Fibroblast of lung (primary cell): ENCODE results near the gene EIF2B2. TPM values are rescaled to one million over a fixed set of nuclear protein-coding genes. Genes with fewer than 3 reads are reported as not detected.

Experiments
- DNase-seq, 2 donors: peaks; one replicate each; pipeline versions ENCODE4 v3.0.0 to v3.0.0-alpha.2; 2010; ENCODE audit warnings: low read depth in 2 of 2
- H2AFZ ChIP-seq: 2 replicates; pipeline ENCODE4 v1.5.1; 2012; ENCODE audit warnings: low read length, control low read depth, inconsistent platforms
- H3K27ac ChIP-seq: 2 replicates; pipeline ENCODE4 v1.5.1; 2011; ENCODE audit warnings: low read length, control low read depth; ENCODE audit not compliant: insufficient read depth
- H3K27me3 ChIP-seq: 2 replicates; pipeline ENCODE4 v1.5.1; 2011; ENCODE audit warnings: mild to moderate bottlenecking, low read length; ENCODE audit not compliant: control insufficient read depth, insufficient read depth
- H3K36me3 ChIP-seq: 2 replicates; pipeline ENCODE4 v1.5.1; 2011; ENCODE audit warnings: low read length; ENCODE audit not compliant: control insufficient read depth, insufficient read depth
- H3K4me1 ChIP-seq: 2 replicates; pipeline ENCODE4 v1.5.1; 2011; ENCODE audit warnings: low read length; ENCODE audit not compliant: control insufficient read depth, insufficient read depth; ENCODE audit errors: extremely low read depth
- H3K4me2 ChIP-seq: 2 replicates; pipeline ENCODE4 v1.5.1; 2011; ENCODE audit warnings: low read length, control low read depth; ENCODE audit not compliant: insufficient read depth; ENCODE audit errors: extremely low read depth
- H3K4me3 ChIP-seq, 4 experiments: fragments of 200-600 bp in 1 of 4; sonication (generic) in 1 of 4; replicated peaks in 1 of 4; 2 replicates each; pipeline ENCODE4 v1.5.1; 2011 to 2016; ENCODE audit warnings: low read length in 4 of 4, low read depth in 3 of 4, mild to moderate bottlenecking in 3 of 4, control low read depth in 2 of 4, inconsistent platforms in 1 of 4, mixed read lengths in 1 of 4; ENCODE audit not compliant: insufficient read depth in 1 of 4; ENCODE audit errors: control extremely low read depth in 1 of 4
- H3K79me2 ChIP-seq: 2 replicates; pipeline ENCODE4 v1.5.1; 2012; ENCODE audit warnings: mild to moderate bottlenecking, low read length, inconsistent platforms; ENCODE audit not compliant: control insufficient read depth, insufficient read depth
- H3K9ac ChIP-seq: 2 replicates; pipeline ENCODE4 v1.5.1; 2011; ENCODE audit warnings: mild to moderate bottlenecking, low read length, control low read depth; ENCODE audit not compliant: insufficient read depth
- H3K9me3 ChIP-seq: 2 replicates; pipeline ENCODE4 v1.5.1; 2012; ENCODE audit warnings: low read depth, low read length; ENCODE audit not compliant: control insufficient read depth, insufficient read depth
- H4K20me1 ChIP-seq: 2 replicates; pipeline ENCODE4 v1.5.1; 2011; ENCODE audit warnings: low read length; ENCODE audit not compliant: control insufficient read depth, insufficient read depth; ENCODE audit errors: extremely low read depth
- EZH2 ChIP-seq: IDR thresholded peaks from 2 replicates; pipeline ENCODE4 v1.5.1; 2012; ENCODE audit warnings: low read length, control low read depth, mild to moderate bottlenecking; ENCODE audit errors: missing control alignments
- polyA plus RNA-seq, 2 donors: library from polyadenylated mRNA; depleted of rRNA in 1 of 2; stranded (reverse) in 1 of 2; unstranded in 1 of 2; fragments of >200 nt; gene quantifications; 2 replicates each; pipeline ENCODE4 v1.2.1, GENCODE V29; 2011 to 2012; ENCODE audit warnings: missing spikeins in 1 of 2
- total RNA-seq: library from RNA; depleted of rRNA; stranded (reverse); fragments of >200 nt; gene quantifications from 2 replicates; pipeline ENCODE4 v1.2.1, GENCODE V29; 2014
- TF ChIP-seq, protein P1 (sequence below), 2 donors: IDR thresholded peaks in 1 of 2; conservative IDR thresholded peaks in 1 of 2; 1 replicate in 1 of 2; 2 replicates in 1 of 2; pipeline ENCODE4 v1.5.1; 2011 to 2012; ENCODE audit warnings: low read length in 2 of 2, control low read depth in 1 of 2, inconsistent platforms in 1 of 2, low read depth in 1 of 2, mild to moderate bottlenecking in 1 of 2

Gene EIF2B2
- total and polyA plus RNA-seq, 2 donors (not counting 1 experiment from before 2014, with no cell fraction given) = 30.2 to 83.6 TPM

DNA sequence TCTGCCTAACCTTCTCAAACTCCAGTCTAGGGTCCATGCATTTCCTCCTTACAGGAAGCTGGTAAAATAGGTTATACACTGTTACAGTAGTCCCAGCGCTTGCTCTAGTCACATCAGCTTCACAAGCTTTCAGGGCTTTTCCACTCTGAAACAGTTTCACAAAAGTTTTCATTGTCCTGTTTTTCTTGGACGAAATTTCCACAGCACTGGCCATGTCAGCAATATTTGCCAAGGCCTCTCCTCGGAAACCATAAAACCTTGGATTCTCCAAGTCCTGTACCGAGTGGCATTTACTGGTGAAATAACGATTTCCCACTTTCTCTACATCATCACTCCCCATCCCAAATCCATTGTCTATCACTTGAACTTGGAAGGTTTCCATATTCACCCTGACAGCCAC, 46.4 kb downstream of the EIF2B2 start:
- peak in 1 of 2 donors; percentile 5 for DNase-seq
- Histone ChIP-seq H4K20me1 (no peaks in the 10 kb centered on the region), H3K4me3 (peak overlapping the region in 1 of 4 experiments; percentile 23), H3K4me2 (peak overlapping the region; percentile 48), H2AFZ (no peak overlapping the region), H3K36me3 (no peaks in the 10 kb centered on the region), H3K27ac (peak overlapping the region; percentile 43), H3K27me3 (no peaks in the 10 kb centered on the region), H3K79me2 (peaks cover 2% of the 10 kb centered on the region), H3K9me3 (no peaks in the 10 kb centered on the region), H3K9ac (no peak overlapping the region), H3K4me1 (peaks cover 9% of the 10 kb centered on the region)
- no peak for TF ChIP-seq EZH2
- TF ChIP-seq, protein P1, sequence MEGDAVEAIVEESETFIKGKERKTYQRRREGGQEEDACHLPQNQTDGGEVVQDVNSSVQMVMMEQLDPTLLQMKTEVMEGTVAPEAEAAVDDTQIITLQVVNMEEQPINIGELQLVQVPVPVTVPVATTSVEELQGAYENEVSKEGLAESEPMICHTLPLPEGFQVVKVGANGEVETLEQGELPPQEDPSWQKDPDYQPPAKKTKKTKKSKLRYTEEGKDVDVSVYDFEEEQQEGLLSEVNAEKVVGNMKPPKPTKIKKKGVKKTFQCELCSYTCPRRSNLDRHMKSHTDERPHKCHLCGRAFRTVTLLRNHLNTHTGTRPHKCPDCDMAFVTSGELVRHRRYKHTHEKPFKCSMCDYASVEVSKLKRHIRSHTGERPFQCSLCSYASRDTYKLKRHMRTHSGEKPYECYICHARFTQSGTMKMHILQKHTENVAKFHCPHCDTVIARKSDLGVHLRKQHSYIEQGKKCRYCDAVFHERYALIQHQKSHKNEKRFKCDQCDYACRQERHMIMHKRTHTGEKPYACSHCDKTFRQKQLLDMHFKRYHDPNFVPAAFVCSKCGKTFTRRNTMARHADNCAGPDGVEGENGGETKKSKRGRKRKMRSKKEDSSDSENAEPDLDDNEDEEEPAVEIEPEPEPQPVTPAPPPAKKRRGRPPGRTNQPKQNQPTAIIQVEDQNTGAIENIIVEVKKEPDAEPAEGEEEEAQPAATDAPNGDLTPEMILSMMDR (conservative IDR thresholded peaks at IDR 0.05 in 1 of 2, IDR thresholded peaks at IDR 0.05 in 1 of 2; ENCODE audit: low read depth in 1 of 2, low read length in 2 of 2) = no peak

DNA sequence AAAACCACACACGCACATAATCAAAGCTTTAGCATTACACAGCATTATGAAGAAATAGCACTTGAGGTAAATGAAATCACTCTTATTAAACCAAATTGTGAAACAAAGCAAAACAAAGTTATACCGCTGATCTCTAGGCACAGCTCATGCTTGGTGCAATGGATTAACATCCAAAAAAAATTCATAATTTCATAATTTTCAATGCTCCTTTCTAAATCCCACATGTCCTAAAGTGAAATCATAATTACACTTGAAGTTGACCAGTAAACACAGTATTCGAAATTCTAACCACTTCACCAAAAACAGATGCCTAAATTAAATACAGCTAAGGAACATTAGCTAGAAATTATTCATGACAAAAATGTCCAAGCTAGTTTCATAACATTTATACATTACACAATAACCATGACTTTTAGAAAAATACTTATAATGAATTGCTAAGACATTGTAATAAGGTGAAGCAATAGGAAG, 47.0 kb downstream of the EIF2B2 start:
- H3K36me3 ChIP-seq = no peaks in the 10 kb centered on the region
- H3K9me3 ChIP-seq = no peaks in the 10 kb centered on the region
- H3K9ac ChIP-seq = no peak overlapping the region
- no peak overlapping the region for H2AFZ ChIP-seq
- H3K4me2 ChIP-seq = no peak overlapping the region
- no peaks in the 10 kb centered on the region for H4K20me1 ChIP-seq
- H3K4me3 ChIP-seq = peak overlapping the region in 2 of 4 experiments; percentile 19 to 23
- peaks cover 2% of the 10 kb centered on the region for H3K4me1 ChIP-seq
- TF ChIP-seq EZH2 = no peak
- TF ChIP-seq, protein P1 (conservative IDR thresholded peaks at IDR 0.05 in 1 of 2, IDR thresholded peaks at IDR 0.05 in 1 of 2; ENCODE audit: low read depth in 1 of 2, low read length in 2 of 2) = no peak
- H3K79me2 ChIP-seq = peaks cover 2% of the 10 kb centered on the region
- H3K27me3 ChIP-seq = no peaks in the 10 kb centered on the region
- peak in 1 of 2 donors; percentile 78 for DNase-seq
- peak overlapping the region; percentile 43 for H3K27ac ChIP-seq

DNA sequence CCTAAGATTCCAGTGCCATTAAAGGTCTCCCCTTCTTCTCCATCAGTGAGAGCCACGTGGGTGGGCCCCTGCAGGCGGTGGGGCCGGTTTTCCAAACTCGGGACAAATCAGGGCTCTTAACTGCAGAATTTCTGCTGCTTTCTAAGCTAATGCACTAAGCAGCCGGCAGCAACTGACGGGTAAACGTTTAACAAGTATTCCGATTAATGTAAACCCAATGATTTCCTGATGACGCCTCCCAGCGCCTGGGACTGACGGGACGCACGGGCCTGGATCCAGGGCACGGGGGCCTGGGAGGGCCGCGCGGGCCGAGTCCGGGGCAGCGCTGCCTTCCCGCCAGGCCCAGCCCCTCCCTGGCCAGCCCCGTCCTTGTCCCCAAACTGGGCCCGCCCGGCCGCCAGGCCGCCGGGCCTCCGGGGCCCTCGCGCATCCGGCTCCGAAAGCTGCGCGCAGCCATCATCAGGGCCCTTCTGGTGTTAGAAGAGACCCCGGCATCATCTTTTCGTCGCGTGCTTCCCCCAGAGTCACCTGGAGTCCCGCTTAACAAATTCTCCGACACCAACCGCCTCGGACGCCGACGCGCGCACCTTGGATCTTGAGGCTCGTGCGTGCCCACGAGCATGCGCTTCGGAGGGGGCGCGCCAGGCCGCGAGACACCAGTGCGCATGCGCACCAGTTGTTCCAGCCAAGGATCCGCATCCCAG, 48.3 kb downstream of the EIF2B2 start, which contains the start of gene MLH3:
Gene MLH3 (minus strand): TSS at position 616 of the 704 bp plus-strand sequence. CDS start 1,812 bp downstream, outside the sequence.
- Histone ChIP-seq H3K79me2 (no peaks in the 10 kb centered on the region), H3K9ac (peak within 1 kb of the TSS; percentile 81), H3K9me3 (no peaks in the 10 kb centered on the region), H3K36me3 (no peaks in the 10 kb centered on the region), H2AFZ (peak within 1 kb of the TSS; percentile 66), H3K4me1 (peaks cover 2% of the 10 kb centered on the region), H3K27me3 (no peaks in the 10 kb centered on the region), H3K27ac (peak within 1 kb of the TSS; percentile 83), H4K20me1 (no peaks in the 10 kb centered on the region), H3K4me3 (peak within 1 kb of the TSS; percentile 55 to 61 (median 58)), H3K4me2 (peak within 1 kb of the TSS; percentile 80)
- DNase-seq = peak; percentile 71 to 76
- TF ChIP-seq, protein P1 (conservative IDR thresholded peaks at IDR 0.05 in 1 of 2, IDR thresholded peaks at IDR 0.05 in 1 of 2; ENCODE audit: low read depth in 1 of 2, low read length in 2 of 2) = no peak
- TF ChIP-seq EZH2 = no peak
